Measurements from ENCODE around the gene IFNG-AS1. TPM values are rescaled to one million over a fixed set of nuclear protein-coding genes. Genes with fewer than 3 reads are reported as not detected.
A peak's percentile ranks its signal among the peaks of the same experiment; 100 is the strongest.

IFNG-AS1 gene
- total and polyA plus RNA-seq, 2 experiments from 2014 or later = not detected

GRCh38 chr12:68063900-68064590, 74.8 kb downstream of the IFNG-AS1 start:
- no peaks in the 10 kb centered on the region for H3K9me3 ChIP-seq (ENCODE audit: low read depth)
- no peak overlapping the region for H2AFZ ChIP-seq
- no peaks in the 10 kb centered on the region for H3F3A ChIP-seq (ENCODE audit: insufficient read depth)
- no peaks in the 10 kb centered on the region for H3K4me1 ChIP-seq (ENCODE audit: insufficient read depth)
- H3K27ac ChIP-seq = no peak overlapping the region
- H4K20me1 ChIP-seq (ENCODE audit: insufficient read depth) = no peaks in the 10 kb centered on the region
- H3K27me3 ChIP-seq (replicated peaks; ENCODE audit: insufficient read depth) = peaks cover 11% of the 10 kb centered on the region; the same call in 1 of the 2 replicates
- H3K36me3 ChIP-seq (ENCODE audit: low read depth) = no peaks in the 10 kb centered on the region
- TF ChIP-seq EZH2phosphoT487 (IDR thresholded peaks at IDR 0.05; ENCODE audit: insufficient read depth, low read depth) (no peak), EZH2 (IDR thresholded peaks at IDR 0.05; ENCODE audit: insufficient read depth, poor library complexity, severe bottlenecking) (no peak)
- 19 to 28% methylated on average over 6 of the region's 6 CpGs for WGBS, 2 experiments (ENCODE audit: low coverage in 1 of 2, low lambda C conversion rate in 2 of 2, missing lambda C conversion rate in 2 of 2)
- no peaks in the 10 kb centered on the region for H3K79me2 ChIP-seq (ENCODE audit: insufficient read depth)
- DNase-seq = no peak
- no peaks in the 10 kb centered on the region for H3K9me2 ChIP-seq (ENCODE audit: insufficient read depth)
- in situ Hi-C loops (cut with MboI) = no loop called here
- H3K9ac ChIP-seq = no peak overlapping the region
- no peak overlapping the region for H3K4me2 ChIP-seq (ENCODE audit: unreplicated experiment)
- H3K4me3 ChIP-seq = no peak overlapping the region

- no peak overlapping the region for H3K4me3 ChIP-seq
- H3K27me3 ChIP-seq (replicated peaks; ENCODE audit: insufficient read depth) = peaks cover 11% of the 10 kb centered on the region; the same call in 1 of the 2 replicates
- no peak for TF ChIP-seq EZH2phosphoT487 (IDR thresholded peaks at IDR 0.05; ENCODE audit: insufficient read depth, low read depth)
- H3K4me2 ChIP-seq (ENCODE audit: unreplicated experiment) = no peak overlapping the region
- no peak overlapping the region for H3K27ac ChIP-seq
- no peaks in the 10 kb centered on the region for H3K9me3 ChIP-seq (ENCODE audit: low read depth)
- in situ Hi-C loops (cut with MboI) = no loop called here
- no peak for DNase-seq
- 31 to 47% methylated on average over 1 of the region's 1 CpG for WGBS, 2 experiments (ENCODE audit: low coverage in 1 of 2, low lambda C conversion rate in 2 of 2, missing lambda C conversion rate in 2 of 2)
- H3K36me3 ChIP-seq (ENCODE audit: low read depth) = no peaks in the 10 kb centered on the region
- no peaks in the 10 kb centered on the region for H3K9me2 ChIP-seq (ENCODE audit: insufficient read depth)
- no peaks in the 10 kb centered on the region for H3F3A ChIP-seq (ENCODE audit: insufficient read depth)
- H3K79me2 ChIP-seq (ENCODE audit: insufficient read depth) = no peaks in the 10 kb centered on the region
- H3K4me1 ChIP-seq (ENCODE audit: insufficient read depth) = no peaks in the 10 kb centered on the region
- H2AFZ ChIP-seq = no peak overlapping the region
- H3K9ac ChIP-seq = no peak overlapping the region
- H4K20me1 ChIP-seq (ENCODE audit: insufficient read depth) = no peaks in the 10 kb centered on the region
These were observed 75.9 kb downstream of the IFNG-AS1 start for GRCh38 chr12:68065163-68065562.

GRCh38 chr12:68065687-68066086, 76.4 kb downstream of the IFNG-AS1 start:
- no peaks in the 10 kb centered on the region for H3K4me1 ChIP-seq (ENCODE audit: insufficient read depth)
- H2AFZ ChIP-seq = no peak overlapping the region
- no peak overlapping the region for H3K4me3 ChIP-seq
- no peaks in the 10 kb centered on the region for H3K79me2 ChIP-seq (ENCODE audit: insufficient read depth)
- WGBS, 2 experiments (ENCODE audit: low coverage in 1 of 2, low lambda C conversion rate in 2 of 2, missing lambda C conversion rate in 2 of 2) = 18 to 39% methylated on average over 1 of the region's 1 CpG
- H3K9me2 ChIP-seq (ENCODE audit: insufficient read depth) = no peaks in the 10 kb centered on the region
- no peak overlapping the region for H3K4me2 ChIP-seq (ENCODE audit: unreplicated experiment)
- TF ChIP-seq EZH2 (IDR thresholded peaks at IDR 0.05; ENCODE audit: insufficient read depth, poor library complexity, severe bottlenecking) (no peak), EZH2phosphoT487 (IDR thresholded peaks at IDR 0.05; ENCODE audit: insufficient read depth, low read depth) (no peak)
- H3F3A ChIP-seq (ENCODE audit: insufficient read depth) = no peaks in the 10 kb centered on the region
- H3K27ac ChIP-seq = no peak overlapping the region
- H3K36me3 ChIP-seq (ENCODE audit: low read depth) = no peaks in the 10 kb centered on the region
- no peak overlapping the region for H3K9ac ChIP-seq
- DNase-seq = no peak
- in situ Hi-C loops (cut with MboI) = no loop called here
- H3K27me3 ChIP-seq (replicated peaks; ENCODE audit: insufficient read depth) = peaks cover 11% of the 10 kb centered on the region; the same call in 1 of the 2 replicates
- no peaks in the 10 kb centered on the region for H4K20me1 ChIP-seq (ENCODE audit: insufficient read depth)
- H3K9me3 ChIP-seq (ENCODE audit: low read depth) = no peaks in the 10 kb centered on the region

GRCh38 chr12:68067762-68068376, 78.6 kb downstream of the IFNG-AS1 start:
- Histone ChIP-seq H3K27ac (no peak overlapping the region), H3K27me3 (replicated peaks; ENCODE audit: insufficient read depth) (peaks cover 11% of the 10 kb centered on the region; the same call in 1 of the 2 replicates), H3K4me3 (no peak overlapping the region), H3K9me3 (ENCODE audit: low read depth) (no peaks in the 10 kb centered on the region), H3K79me2 (ENCODE audit: insufficient read depth) (no peaks in the 10 kb centered on the region), H3K36me3 (ENCODE audit: low read depth) (no peaks in the 10 kb centered on the region), H3K9ac (no peak overlapping the region), H3K4me2 (ENCODE audit: unreplicated experiment) (no peak overlapping the region), H2AFZ (no peak overlapping the region), H3K4me1 (ENCODE audit: insufficient read depth) (no peaks in the 10 kb centered on the region), H3K9me2 (ENCODE audit: insufficient read depth) (no peaks in the 10 kb centered on the region), H3F3A (ENCODE audit: insufficient read depth) (no peaks in the 10 kb centered on the region), H4K20me1 (ENCODE audit: insufficient read depth) (no peaks in the 10 kb centered on the region)
- no peak for TF ChIP-seq EZH2phosphoT487 (IDR thresholded peaks at IDR 0.05; ENCODE audit: insufficient read depth, low read depth)
- no peak for TF ChIP-seq EZH2 (IDR thresholded peaks at IDR 0.05; ENCODE audit: insufficient read depth, poor library complexity, severe bottlenecking)
- 50 to 55% methylated on average over 6 of the region's 6 CpGs for WGBS, 2 experiments (ENCODE audit: low coverage in 1 of 2, low lambda C conversion rate in 2 of 2, missing lambda C conversion rate in 2 of 2)
- in situ Hi-C loops (cut with MboI) = no loop called here
- DNase-seq = peak; percentile 7

Data from GM23248 (cell line).